Suppressor macrophage (primary cell): ENCODE results near the gene PITX1.
A peak's percentile ranks its signal among the peaks of the same experiment; 100 is the strongest.

Experiments
- DNase-seq, 4 experiments: peaks; one replicate each; pipeline ENCODE4 v3.0.0-alpha.2; 2020 to 2022

The PITX1 gene

GRCh38 chr5:135061001-135061400 lies 27.0 kb upstream of the PITX1 start:
- DNase-seq = no peak

DNA sequence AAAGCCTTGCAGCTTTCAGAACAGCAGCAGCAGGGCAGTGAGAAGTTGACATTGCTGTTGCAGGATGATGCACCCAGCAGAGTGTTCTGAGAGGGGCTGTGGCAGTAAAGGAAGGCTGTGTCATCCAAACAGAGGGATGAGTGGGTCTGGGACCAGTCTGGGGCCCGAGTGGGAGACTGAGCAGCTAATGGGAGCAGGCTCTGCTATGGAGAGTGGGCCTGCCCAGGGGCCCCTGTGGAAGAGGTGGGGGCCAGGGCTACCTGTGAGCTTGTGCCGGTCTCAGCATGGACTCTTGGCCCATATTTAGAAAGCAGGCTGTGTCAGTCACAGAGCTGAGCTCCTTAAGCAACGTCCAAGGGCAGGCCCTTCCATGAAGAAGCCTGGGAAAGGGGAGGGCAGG lies 26.0 kb upstream of the PITX1 start:
- DNase-seq = no peak

DNA sequence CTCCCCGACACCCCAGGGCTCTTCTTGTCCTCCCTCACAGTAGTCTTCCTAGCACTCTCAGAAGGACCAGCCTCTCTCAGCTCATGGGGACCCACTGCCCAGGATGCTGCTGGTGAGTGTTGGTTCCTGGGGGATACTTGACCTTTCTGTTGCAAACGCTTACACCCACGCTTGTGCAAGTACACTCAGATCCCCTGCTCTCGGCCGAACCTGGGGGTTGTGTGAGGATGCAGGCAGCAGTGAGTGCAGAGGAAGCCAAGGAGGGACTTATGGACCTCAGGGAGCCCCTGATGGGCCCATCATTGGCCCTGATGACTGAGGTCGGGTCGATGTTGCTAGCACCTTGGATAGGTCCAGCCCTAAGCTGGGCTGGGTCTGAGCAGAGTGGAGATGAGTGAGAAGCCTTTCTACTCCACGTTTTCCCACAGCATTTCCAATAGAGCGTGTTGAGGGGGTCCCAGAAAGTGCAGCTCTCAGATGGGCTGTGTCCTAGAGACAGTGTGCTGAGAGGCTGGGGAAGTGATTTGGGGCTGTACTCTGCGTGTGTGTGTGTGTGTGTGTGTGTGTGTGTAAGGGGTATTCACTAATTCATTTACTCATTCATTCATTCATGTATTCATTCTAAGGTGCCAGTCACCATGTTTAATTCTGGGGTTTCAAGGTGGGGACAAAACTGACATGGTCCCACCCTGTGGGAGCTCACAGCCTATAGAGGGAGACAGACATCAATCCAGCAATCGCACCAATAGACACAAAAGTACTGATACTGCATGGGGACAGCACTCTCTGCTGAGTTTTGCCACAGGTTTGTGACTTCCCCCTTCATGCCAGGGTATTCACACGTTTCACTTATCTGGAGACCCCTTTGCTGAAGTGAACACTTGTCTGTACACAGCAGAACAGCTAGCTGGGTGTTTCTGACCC lies 25.2 kb upstream of the PITX1 start:
- DNase-seq = peak in 1 of 4 experiments; percentile 19

DNA sequence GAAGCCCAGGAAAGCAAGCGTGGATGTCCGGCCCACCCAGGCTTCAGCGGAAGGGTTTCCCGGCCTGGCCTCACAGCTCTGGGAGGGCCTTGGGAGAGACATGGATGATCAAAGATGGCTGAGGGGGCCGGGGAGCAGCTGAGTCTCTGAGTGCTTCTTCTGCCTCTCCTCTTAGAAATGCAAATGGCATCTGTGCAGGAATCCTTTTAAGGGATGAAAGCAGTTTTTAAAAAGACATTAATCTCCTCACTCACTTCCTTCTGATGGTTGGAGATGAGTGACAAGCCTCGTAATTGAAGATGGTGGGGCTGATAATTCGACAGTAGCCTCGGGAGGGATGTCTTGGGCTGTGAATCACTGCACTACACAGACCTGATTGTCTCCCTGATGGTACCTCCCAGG lies 24.3 kb upstream of the PITX1 start:
- DNase-seq = no peak

DNA sequence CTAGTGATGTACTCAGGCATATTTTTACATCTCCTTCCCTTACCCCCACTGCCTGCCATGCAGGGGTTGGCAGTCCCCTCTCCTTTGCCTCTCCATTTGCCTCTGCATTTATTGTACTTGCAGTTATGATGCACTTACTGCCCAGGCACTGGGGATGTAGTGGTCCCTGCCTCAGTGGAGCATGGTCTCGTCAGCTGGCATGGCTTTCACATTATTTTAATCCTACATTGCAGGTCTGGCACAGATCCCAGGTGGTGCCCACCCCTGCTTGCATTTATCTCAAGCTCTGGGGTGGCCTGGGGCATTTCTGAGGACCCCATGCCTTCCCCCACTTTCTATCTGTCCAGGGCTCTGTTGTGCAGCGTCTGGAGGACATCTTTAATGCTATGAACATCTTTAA lies 23.2 kb upstream of the PITX1 start:
- DNase-seq = no peak

DNA sequence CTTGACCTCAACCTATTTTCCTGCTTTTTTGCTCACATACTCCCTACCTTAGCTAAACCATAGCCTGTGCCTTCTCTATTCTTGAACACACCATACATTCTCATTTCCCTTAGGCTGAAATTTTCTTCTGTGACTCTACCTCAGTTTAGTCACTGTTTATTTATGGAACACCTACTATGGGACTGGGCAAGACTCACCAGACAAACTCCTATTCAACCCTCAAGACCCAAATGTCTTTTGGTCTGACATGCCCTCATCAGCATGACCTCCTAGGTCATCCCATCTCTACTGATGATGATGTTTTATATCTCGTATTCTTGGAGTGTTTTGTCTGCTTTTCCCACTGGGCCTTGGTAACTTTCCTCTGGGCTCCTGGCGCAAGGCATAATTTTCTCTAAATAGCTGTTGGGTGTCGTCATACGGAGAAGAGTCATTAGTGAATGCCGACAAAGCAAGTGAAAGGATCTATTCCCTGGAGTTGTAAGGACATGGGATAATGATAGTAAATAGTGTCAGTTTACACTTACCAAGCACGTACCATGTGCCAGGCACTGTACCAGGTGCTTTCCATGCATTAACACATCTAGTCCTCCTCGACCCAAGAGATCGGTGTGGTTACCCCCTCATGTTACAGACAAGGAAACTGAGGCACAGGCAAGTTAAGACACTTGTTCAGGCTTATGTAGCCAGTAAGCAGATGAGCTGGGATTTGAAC lies 22.4 kb upstream of the PITX1 start:
- no peak for DNase-seq

DNA sequence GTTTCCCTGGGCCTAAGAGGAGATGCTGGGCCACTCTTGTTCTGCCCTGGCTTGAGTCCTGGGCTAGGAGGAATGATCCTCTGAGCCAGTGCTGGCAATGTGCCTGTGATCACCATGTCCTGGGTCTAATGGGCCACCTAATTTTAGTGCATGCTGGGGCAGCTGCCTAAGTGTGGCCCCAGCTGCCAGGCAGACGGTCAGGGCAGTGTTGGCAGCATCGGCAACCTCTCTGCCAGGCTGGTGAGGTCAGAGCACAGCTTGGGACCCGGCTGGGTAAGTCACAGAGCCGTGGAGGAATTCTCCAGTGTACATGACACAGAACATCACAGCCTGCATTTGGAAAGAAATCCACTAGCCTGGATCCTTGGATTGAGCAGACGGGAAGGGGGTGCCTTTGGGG lies 21.4 kb upstream of the PITX1 start:
- DNase-seq = no peak

DNA sequence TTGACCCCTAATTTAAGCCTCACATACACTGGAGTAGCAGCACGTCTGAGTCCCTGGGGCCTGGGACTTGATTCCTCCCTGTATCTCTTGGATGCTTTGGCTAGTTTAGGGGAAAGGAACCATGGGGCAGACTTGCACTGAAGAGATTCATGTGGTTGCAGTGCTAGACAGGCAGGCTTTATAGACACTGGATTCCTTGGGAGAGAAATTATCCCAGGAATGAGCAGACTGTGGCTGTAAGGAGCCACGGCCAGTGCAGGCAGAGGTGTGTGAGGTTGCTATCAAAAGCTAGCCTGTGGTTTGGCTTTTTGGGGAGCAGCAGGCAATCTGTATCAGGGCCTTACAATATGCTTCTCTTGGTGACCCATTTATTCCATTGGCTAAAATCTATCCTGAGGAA lies 20.5 kb upstream of the PITX1 start:
- no peak for DNase-seq

GRCh38 chr5:135053989-135054388 lies 20.0 kb upstream of the PITX1 start:
- DNase-seq = no peak

DNA sequence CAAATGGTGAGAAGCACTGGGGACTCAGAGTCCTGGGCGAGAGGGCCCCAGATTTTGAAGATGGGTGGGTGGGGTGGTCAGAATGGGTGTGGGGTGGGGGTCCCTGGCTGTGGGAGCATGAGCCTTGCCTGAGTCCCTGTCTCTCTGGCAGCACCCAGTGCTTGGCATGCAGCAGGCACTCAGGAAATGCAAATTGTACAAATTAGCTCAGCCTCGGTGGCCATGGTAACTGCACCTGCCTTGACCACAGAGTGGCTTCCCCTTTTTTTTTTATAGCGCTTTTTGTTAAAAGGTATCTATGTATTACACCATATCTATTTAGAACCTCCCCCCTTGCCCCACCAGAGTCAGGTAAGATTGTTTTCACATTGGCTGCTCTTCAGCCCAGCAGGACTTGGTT lies 19.2 kb upstream of the PITX1 start:
- no peak for DNase-seq

DNA sequence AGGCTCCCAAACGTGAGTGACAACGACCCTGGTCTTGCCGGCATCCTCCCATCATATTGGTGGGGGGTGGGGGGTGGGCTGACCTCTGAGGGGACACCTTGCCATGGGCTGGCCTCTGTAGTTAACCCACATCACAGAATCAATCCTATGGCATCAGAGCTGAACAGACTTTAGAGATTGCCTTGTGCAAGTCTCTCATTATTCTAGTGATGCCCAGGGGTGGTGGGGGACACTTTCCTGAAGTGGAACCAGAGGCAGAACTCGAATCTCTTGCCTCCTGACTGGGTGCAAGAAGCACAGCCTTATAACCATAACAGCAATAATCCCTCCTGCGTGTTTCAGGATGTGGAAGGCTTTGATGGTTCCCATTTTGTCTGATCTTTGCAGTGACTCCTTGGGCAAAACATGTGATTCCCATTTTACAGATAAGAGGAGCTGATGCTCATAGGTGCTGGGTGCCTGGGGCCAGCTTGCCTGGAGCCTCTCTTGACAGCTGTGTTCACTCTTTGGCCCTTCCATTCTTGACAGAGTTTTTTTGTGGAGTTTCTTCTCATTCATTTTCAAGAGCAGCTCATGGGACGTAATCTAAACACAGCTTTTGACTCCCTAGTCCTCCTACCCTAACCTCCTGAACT lies 18.6 kb upstream of the PITX1 start:
- DNase-seq = no peak

- DNase-seq = no peak
Measured at GRCh38 chr5:135051872-135052271, 17.8 kb upstream of the PITX1 start.

GRCh38 chr5:135051399-135051798 lies 17.4 kb upstream of the PITX1 start:
- no peak for DNase-seq

- DNase-seq = no peak
Measured at GRCh38 chr5:135050244-135050767, 16.3 kb upstream of the PITX1 start.

DNA sequence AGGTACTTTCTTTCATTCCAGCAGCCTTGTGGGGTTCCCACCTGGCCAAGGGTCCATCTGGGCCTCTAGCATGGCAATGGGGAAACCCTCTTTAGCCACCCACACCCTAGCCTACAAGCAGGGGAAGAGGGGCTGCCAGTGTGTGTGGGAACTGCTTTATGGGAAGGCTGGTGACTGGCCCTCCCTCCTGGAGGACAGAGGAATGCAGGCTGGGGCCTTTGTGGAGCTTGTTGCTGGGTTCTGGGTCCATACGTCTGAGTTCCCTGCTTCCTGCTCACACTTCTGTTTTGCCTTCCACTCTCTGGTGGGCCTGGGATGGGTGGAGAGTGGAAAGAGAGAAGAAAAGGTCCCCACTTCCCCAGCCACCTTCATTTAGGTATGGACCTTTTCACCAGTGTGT lies 14.9 kb upstream of the PITX1 start:
- no peak for DNase-seq

DNA sequence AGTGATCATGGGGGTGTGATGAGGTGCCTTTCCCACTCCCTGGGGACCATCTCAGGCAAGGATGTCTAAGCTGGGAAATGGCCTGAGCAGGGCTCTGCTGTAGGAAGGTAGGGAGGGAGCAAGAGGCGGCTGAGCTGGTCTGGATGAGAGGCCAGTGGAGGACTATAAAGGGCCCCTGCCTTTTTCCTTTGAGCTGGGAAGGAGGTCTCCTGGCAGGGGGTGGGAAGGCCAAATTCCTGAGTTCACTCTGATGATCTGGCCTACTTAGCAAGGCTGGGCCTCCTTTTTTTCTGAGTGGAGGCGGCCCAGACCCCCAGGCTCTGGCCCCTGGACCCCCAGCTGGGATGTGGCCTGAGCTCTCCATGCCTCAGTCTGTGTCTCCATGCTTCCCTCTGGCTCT lies 14.3 kb upstream of the PITX1 start:
- DNase-seq = no peak

- DNase-seq = no peak
Measured at GRCh38 chr5:135047347-135047695, 13.3 kb upstream of the PITX1 start.

- no peak for DNase-seq
Measured at GRCh38 chr5:135046661-135047346, 12.8 kb upstream of the PITX1 start.

- DNase-seq = no peak
Measured at GRCh38 chr5:135045488-135045887, 11.5 kb upstream of the PITX1 start.

DNA sequence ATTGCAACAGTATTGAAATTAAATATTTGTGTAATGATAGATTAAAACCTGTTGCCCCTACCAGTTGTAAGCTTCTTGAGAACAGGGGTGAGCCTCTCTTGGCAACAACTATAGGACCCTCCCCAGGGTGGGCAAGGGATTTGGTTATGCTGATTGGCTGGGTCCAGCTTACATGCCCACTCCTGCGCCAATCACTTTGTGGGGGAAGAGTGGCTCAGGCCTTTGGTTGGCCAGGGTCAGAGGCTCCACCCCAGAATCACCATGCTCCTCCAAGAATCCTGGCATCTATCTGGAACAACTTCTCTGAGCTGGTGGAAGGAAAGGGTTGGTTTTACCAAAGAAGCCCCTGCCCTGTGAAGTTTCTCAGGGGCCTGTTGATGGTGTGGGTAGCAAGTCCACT lies 8.6 kb upstream of the PITX1 start:
- no peak for DNase-seq

- no peak for DNase-seq
Measured at GRCh38 chr5:135041726-135042125, 7.7 kb upstream of the PITX1 start.

- DNase-seq = no peak
Measured at GRCh38 chr5:135041145-135041587, 7.1 kb upstream of the PITX1 start.
